Prostate gland (tissue), 2 donors: Measurements from ENCODE around the gene IRX2.

Experiments used
- POLR2A ChIP-seq: fragments of 450-650 bp; IDR thresholded peaks from one replicate; pipeline ENCODE4 v1.6.1; 2016; ENCODE audit warnings: antibody characterized with exemption, mild to moderate bottlenecking
- POLR2AphosphoS5 ChIP-seq: sonication (generic); formaldehyde crosslinking; IDR thresholded peaks from one replicate; pipeline ENCODE4 v1.6.1; 2017; ENCODE audit warnings: antibody characterized with exemption
- TF ChIP-seq, protein P1 (sequence below), 4 experiments: fragments of 200-600 bp in 2 of 4; fragments of 450-650 bp in 2 of 4; sonication (generic) in 2 of 4; IDR thresholded peaks; 1 replicate in 3 of 4; 2 replicates in 1 of 4; pipeline ENCODE4 v1.5.1; 2016 to 2019; ENCODE audit warnings: antibody characterized with exemption in 4 of 4, mild to moderate bottlenecking in 2 of 4, moderate library complexity in 2 of 4

DNA sequence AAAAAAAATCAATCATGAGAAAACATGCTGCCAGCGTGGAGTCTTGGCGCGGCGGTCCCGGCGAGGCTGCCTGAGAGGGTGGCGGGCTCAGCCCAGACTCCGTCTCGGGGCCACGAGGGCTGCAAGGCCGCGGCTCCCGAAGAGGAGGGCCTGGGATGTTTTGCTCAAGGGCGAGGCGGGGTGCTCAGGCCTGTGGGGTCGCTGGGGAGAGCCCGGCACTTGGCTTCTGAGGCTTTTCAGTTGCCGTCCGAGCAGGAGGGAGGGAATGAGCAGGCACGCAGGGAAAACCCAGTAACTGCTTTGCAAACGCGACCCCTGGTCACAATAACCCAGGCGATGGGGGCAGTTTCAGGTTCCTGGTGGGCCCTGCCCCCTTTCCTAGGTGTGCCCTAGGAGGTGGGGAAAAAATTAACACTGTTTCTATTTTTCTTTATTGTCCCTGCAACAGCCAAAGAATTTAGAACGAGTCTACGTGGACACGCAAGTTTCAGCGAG, 3.2 kb upstream of the IRX2 start:
- TF ChIP-seq, protein P1, sequence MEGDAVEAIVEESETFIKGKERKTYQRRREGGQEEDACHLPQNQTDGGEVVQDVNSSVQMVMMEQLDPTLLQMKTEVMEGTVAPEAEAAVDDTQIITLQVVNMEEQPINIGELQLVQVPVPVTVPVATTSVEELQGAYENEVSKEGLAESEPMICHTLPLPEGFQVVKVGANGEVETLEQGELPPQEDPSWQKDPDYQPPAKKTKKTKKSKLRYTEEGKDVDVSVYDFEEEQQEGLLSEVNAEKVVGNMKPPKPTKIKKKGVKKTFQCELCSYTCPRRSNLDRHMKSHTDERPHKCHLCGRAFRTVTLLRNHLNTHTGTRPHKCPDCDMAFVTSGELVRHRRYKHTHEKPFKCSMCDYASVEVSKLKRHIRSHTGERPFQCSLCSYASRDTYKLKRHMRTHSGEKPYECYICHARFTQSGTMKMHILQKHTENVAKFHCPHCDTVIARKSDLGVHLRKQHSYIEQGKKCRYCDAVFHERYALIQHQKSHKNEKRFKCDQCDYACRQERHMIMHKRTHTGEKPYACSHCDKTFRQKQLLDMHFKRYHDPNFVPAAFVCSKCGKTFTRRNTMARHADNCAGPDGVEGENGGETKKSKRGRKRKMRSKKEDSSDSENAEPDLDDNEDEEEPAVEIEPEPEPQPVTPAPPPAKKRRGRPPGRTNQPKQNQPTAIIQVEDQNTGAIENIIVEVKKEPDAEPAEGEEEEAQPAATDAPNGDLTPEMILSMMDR (IDR thresholded peaks at IDR 0.05), result no peak
- TF ChIP-seq POLR2A, result no peak
- TF ChIP-seq POLR2AphosphoS5, result no peak
